K562 (cell line): ENCODE results near the gene CRYBA1. TPM values are rescaled to one million over a fixed set of nuclear protein-coding genes. Genes with fewer than 3 reads are reported as not detected.
A peak's percentile ranks its signal among the peaks of the same experiment; 100 is the strongest.

Experiments used
- C11orf30 ChIP-seq: fragments of 450-650 bp; IDR thresholded peaks from 2 replicates; pipeline ENCODE4 v1.6.1; 2016; ENCODE audit warnings: low read depth, mild to moderate bottlenecking
- FIP1L1 ChIP-seq: fragments of 200-400 bp; formaldehyde crosslinking; IDR thresholded peaks from 2 replicates; pipeline ENCODE4 v1.6.1; 2018; ENCODE audit warnings: mild to moderate bottlenecking, low read depth, low read length; ENCODE audit not compliant: poor library complexity, severe bottlenecking
- JUND ChIP-seq, 2 experiments: IDR thresholded peaks; 2 replicates in 1 of 2; 3 replicates in 1 of 2; pipeline ENCODE4 v1.6.1; 2011; ENCODE audit warnings: borderline replicate concordance in 2 of 2, low read depth in 2 of 2, low read length in 2 of 2, improper control_type of control experiment in 1 of 2, missing biosample characterization in 1 of 2, missing genetic modification characterization in 1 of 2, missing genetic modification reagents in 1 of 2
- KLF13 ChIP-seq: fragments of 450-650 bp; IDR thresholded peaks from 2 replicates; pipeline ENCODE4 v1.6.1; 2016; ENCODE audit warnings: missing genetic modification characterization, low read depth, mild to moderate bottlenecking, missing compliant biosample characterization, moderate library complexity, borderline replicate concordance
- MAFG ChIP-seq: fragments of 450-650 bp; conservative IDR thresholded peaks from 2 replicates; pipeline ENCODE4 v1.6.1; 2016; ENCODE audit warnings: missing genetic modification characterization, missing compliant biosample characterization
- MEF2D ChIP-seq: conservative IDR thresholded peaks from 2 replicates; pipeline ENCODE4 v1.6.1; 2016; ENCODE audit warnings: low read depth, missing genetic modification characterization, missing compliant biosample characterization
- NFRKB ChIP-seq: fragments of 450-650 bp; IDR thresholded peaks from 2 replicates; pipeline ENCODE4 v1.6.1; 2016; ENCODE audit warnings: low read depth
- NR3C1 ChIP-seq: sonication (generic); formaldehyde crosslinking; IDR thresholded peaks from 2 replicates; pipeline ENCODE4 v1.8.1; 2022; ENCODE audit warnings: missing genetic modification reagents
- PCBP1 ChIP-seq: fragments of 200-400 bp; formaldehyde crosslinking; IDR thresholded peaks from 2 replicates; pipeline ENCODE4 v1.6.1; 2018; ENCODE audit warnings: mild to moderate bottlenecking, low read depth, low read length; ENCODE audit not compliant: poor library complexity, severe bottlenecking
- RBM34 ChIP-seq: fragments of 200-400 bp; formaldehyde crosslinking; IDR thresholded peaks from 2 replicates; pipeline ENCODE4 v1.6.1; 2018; ENCODE audit warnings: low read length, borderline replicate concordance; ENCODE audit not compliant: insufficient read depth
- XRCC5 ChIP-seq: fragments of 200-400 bp; formaldehyde crosslinking; IDR thresholded peaks from 2 replicates; pipeline ENCODE4 v1.6.1; 2017; ENCODE audit warnings: low read depth, mild to moderate bottlenecking, low read length
- ZNF165 ChIP-seq: fragments of 250-450 bp; sonication (Bioruptor Pico); IDR thresholded peaks from 2 replicates; pipeline ENCODE4 v1.4.0; 2020; ENCODE audit warnings: borderline replicate concordance
- ZNF253 ChIP-seq: fragments of 250-450 bp; sonication (Bioruptor Pico); conservative IDR thresholded peaks from 2 replicates; pipeline ENCODE4 v1.6.1; 2021; ENCODE audit warnings: mild to moderate bottlenecking
- ZNF436 ChIP-seq: fragments of 250-450, 450-650 bp; sonication (Bioruptor Pico); formaldehyde crosslinking; IDR thresholded peaks from 2 replicates; pipeline ENCODE4 v1.7.0; 2020; ENCODE audit warnings: mild to moderate bottlenecking
- polyA plus RNA-seq, 8 experiments: library from polyadenylated mRNA; depleted of rRNA in 4 of 8; stranded (reverse) in 5 of 8; unstranded in 3 of 8; fragments of >200 nt; fragmentation: Nextera tagmentation in 2 of 8; fragmentation: Illumina TruSeq in 1 of 8; extraction: Ambion mirVana in 2 of 8; extraction: Trizol in 1 of 8; gene quantifications; 2 replicates each; pipeline versions ENCODE4 v1.2.1 to v1.2.3, GENCODE V29; 2011 to 2014; ENCODE audit warnings: inconsistent platforms in 1 of 8, missing spikeins in 1 of 8
- total RNA-seq, 7 experiments: library from RNA; depleted of rRNA in 6 of 7; stranded (reverse); fragments of >200 nt in 6 of 7; fragmentation: Illumina TruSeq in 2 of 7; extraction: Trizol in 2 of 7; gene quantifications; 2 replicates each; pipeline versions ENCODE4 v1.2.1 to v1.2.3, GENCODE V29; 2011 to 2021; ENCODE audit warnings: low replicate concordance in 1 of 7
- TF ChIP-seq, protein P1 (sequence below): fragments of 250-450 bp; sonication (Bioruptor Pico); IDR thresholded peaks from 2 replicates; pipeline ENCODE4 v1.5.0; 2022; ENCODE audit warnings: mild to moderate bottlenecking
- TF ChIP-seq, protein P2 (sequence below): fragments of 150-350 bp; conservative IDR thresholded peaks from 2 replicates; pipeline ENCODE4 v1.6.1; 2014; ENCODE audit warnings: low read length
- TF ChIP-seq, protein P3 (sequence below), 3 experiments: fragments of 200-800 bp in 1 of 3; fragments of 250-450 bp in 1 of 3; fragments of 450-650 bp in 1 of 3; sonication (Bioruptor Pico) in 1 of 3; sonication (Bioruptor generic) in 1 of 3; formaldehyde crosslinking in 1 of 3; IDR thresholded peaks; 2 replicates each; pipeline versions ENCODE4 v1.6.1 to v1.8.0; 2016 to 2022; ENCODE audit warnings: mild to moderate bottlenecking in 2 of 3, missing genetic modification characterization in 2 of 3, missing compliant biosample characterization in 1 of 3, moderate library complexity in 1 of 3

The CRYBA1 gene
- total and polyA plus RNA-seq, 9 of the 15 experiments (the other 6 are each of a cell fraction or from before 2014, with no cell fraction given) = not detected

DNA sequence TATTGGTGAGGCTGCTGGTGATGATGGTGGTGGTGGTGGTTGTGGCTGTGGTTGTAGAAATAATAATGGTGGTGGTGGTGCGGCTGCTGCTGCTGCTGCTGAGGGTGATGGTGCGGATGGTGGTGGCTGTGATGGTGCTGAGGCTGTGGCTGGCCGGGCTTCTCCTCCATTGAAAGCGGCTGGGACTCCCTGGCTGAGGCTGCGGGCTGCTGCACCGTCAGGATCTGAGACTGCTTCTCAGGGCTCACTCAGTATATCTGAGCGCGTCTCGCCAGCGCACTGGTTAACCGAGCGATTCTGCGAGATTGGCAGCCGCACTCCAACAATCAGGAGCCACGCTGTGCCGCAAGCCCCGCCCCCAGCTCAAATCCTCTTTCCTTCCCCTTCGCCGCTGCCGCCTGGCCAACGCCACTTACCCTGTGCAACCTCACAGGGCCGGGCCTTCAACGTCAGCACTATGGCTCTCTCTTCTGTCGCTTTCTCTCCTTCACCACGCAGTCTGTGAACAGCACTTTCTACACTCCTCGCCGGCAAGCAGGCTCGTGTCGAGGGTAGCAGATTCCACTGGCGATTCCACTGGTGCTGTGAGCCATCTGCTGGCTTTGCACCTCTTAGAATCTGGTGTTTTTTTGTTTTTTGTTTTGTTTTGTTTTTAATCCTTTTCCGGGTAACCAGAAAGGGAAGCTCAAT is 47.4 kb downstream of the CRYBA1 start, which contains the start of gene NUFIP2 (continued):
- TF ChIP-seq, protein P1, sequence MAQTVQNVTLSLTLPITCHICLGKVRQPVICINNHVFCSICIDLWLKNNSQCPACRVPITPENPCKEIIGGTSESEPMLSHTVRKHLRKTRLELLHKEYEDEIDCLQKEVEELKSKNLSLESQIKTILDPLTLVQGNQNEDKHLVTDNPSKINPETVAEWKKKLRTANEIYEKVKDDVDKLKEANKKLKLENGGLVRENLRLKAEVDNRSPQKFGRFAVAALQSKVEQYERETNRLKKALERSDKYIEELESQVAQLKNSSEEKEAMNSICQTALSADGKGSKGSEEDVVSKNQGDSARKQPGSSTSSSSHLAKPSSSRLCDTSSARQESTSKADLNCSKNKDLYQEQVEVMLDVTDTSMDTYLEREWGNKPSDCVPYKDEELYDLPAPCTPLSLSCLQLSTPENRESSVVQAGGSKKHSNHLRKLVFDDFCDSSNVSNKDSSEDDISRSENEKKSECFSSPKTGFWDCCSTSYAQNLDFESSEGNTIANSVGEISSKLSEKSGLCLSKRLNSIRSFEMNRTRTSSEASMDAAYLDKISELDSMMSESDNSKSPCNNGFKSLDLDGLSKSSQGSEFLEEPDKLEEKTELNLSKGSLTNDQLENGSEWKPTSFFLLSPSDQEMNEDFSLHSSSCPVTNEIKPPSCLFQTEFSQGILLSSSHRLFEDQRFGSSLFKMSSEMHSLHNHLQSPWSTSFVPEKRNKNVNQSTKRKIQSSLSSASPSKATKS (CRISPR knock-in tag) = no peak
- no peak for TF ChIP-seq RBM34
- TF ChIP-seq ZNF165 (CRISPR knock-in tag) = no peak
- TF ChIP-seq NFRKB = peak; percentile 97
- peak; percentile 70; the same call in 1 of the 2 replicates for TF ChIP-seq C11orf30
- 0 out of 2 replicates have a peak, but pooled peaks have one; percentile 9 for TF ChIP-seq XRCC5
- TF ChIP-seq ZNF253 (CRISPR knock-in tag) = no peak
- TF ChIP-seq, protein P2, sequence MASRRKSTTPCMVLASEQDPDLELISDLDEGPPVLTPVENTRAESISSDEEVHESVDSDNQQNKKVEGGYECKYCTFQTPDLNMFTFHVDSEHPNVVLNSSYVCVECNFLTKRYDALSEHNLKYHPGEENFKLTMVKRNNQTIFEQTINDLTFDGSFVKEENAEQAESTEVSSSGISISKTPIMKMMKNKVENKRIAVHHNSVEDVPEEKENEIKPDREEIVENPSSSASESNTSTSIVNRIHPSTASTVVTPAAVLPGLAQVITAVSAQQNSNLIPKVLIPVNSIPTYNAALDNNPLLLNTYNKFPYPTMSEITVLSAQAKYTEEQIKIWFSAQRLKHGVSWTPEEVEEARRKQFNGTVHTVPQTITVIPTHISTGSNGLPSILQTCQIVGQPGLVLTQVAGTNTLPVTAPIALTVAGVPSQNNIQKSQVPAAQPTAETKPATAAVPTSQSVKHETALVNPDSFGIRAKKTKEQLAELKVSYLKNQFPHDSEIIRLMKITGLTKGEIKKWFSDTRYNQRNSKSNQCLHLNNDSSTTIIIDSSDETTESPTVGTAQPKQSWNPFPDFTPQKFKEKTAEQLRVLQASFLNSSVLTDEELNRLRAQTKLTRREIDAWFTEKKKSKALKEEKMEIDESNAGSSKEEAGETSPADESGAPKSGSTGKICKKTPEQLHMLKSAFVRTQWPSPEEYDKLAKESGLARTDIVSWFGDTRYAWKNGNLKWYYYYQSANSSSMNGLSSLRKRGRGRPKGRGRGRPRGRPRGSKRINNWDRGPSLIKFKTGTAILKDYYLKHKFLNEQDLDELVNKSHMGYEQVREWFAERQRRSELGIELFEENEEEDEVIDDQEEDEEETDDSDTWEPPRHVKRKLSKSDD = no peak
- peak; percentile 57; the same call in 1 of the 2 replicates for TF ChIP-seq MEF2D
- TF ChIP-seq JUND (IDR thresholded peaks at IDR 0.05; ENCODE audit: borderline replicate concordance, low read depth, low read length) = peak; percentile 48; the same call in 1 of the 2 replicates
- peak; percentile 64; the same call in 1 of the 3 replicates for TF ChIP-seq JUND (tag; IDR thresholded peaks at IDR 0.05; ENCODE audit: borderline replicate concordance, low read depth, low read length)
- no peak for TF ChIP-seq NR3C1 (CRISPR knock-in tag)
- TF ChIP-seq, protein P3, sequence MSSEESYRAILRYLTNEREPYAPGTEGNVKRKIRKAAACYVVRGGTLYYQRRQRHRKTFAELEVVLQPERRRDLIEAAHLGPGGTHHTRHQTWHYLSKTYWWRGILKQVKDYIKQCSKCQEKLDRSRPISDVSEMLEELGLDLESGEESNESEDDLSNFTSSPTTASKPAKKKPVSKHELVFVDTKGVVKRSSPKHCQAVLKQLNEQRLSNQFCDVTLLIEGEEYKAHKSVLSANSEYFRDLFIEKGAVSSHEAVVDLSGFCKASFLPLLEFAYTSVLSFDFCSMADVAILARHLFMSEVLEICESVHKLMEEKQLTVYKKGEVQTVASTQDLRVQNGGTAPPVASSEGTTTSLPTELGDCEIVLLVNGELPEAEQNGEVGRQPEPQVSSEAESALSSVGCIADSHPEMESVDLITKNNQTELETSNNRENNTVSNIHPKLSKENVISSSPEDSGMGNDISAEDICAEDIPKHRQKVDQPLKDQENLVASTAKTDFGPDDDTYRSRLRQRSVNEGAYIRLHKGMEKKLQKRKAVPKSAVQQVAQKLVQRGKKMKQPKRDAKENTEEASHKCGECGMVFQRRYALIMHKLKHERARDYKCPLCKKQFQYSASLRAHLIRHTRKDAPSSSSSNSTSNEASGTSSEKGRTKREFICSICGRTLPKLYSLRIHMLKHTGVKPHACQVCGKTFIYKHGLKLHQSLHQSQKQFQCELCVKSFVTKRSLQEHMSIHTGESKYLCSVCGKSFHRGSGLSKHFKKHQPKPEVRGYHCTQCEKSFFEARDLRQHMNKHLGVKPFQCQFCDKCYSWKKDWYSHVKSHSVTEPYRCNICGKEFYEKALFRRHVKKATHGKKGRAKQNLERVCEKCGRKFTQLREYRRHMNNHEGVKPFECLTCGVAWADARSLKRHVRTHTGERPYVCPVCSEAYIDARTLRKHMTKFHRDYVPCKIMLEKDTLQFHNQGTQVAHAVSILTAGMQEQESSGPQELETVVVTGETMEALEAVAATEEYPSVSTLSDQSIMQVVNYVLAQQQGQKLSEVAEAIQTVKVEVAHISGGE (CRISPR knock-in tag; IDR thresholded peaks at IDR 0.05) = peak in 1 of 3 experiments; percentile 71; a peak in 2 of 6 replicates
- no peak for TF ChIP-seq FIP1L1
- TF ChIP-seq ZNF436 = 0 out of 2 replicates have a peak, but pooled peaks have one; percentile 21
- no peak for TF ChIP-seq KLF13 (tag)
- TF ChIP-seq PCBP1 = no peak
- TF ChIP-seq MAFG (tag) = no peak
